Activated naive CD8-positive, alpha-beta T cell treated with anti-CD3 and anti-CD28 coated beads, Interleukin-2, amount 50 U/mL, for 16 hours (primary cell): ENCODE results near the gene PRKAA2.
"Not testable (repeated sequence)": the region's sequence is repeated elsewhere in the genome, so short reads cannot be mapped to it uniquely, and the experiment has no call there.

ENCODE experiments used
- DNase-seq: peaks from one replicate; pipeline ENCODE4 v3.0.0-alpha.2; 2020; ENCODE audit warnings: low read depth, low spot score

Gene PRKAA2

GRCh38 chr1:56644919-56645676 is at the start of gene PRKAA2:
TSS of gene PRKAA2 (plus strand) at chr1:56645314. CDS start at chr1:56645388, 74 bp downstream.
- DNase-seq: no peak

- not testable (repeated sequence) for DNase-seq
Measured at GRCh38 chr1:56595397-56596191, 49.5 kb upstream of the PRKAA2 start.

- not testable (repeated sequence) for DNase-seq
Measured at GRCh38 chr1:56610097-56610496, 35.0 kb upstream of the PRKAA2 start.

GRCh38 chr1:56610770-56611169 is 34.3 kb upstream of the PRKAA2 start:
- DNase-seq: not testable (repeated sequence)

- no peak for DNase-seq
Measured at GRCh38 chr1:56617141-56617540, 28.0 kb upstream of the PRKAA2 start.

- DNase-seq: no peak
Measured at GRCh38 chr1:56625819-56626440, 19.2 kb upstream of the PRKAA2 start.

- DNase-seq: no peak
Measured at GRCh38 chr1:56626546-56626945, 18.6 kb upstream of the PRKAA2 start.

- DNase-seq: no peak
Measured at GRCh38 chr1:56627019-56627635, 18.0 kb upstream of the PRKAA2 start.

GRCh38 chr1:56627636-56628039 is 17.5 kb upstream of the PRKAA2 start:
- no peak for DNase-seq

GRCh38 chr1:56630786-56631185 is 14.3 kb upstream of the PRKAA2 start:
- no peak for DNase-seq

GRCh38 chr1:56631901-56632300 is 13.2 kb upstream of the PRKAA2 start:
- DNase-seq: no peak

GRCh38 chr1:56634981-56635380 is 10.1 kb upstream of the PRKAA2 start:
- no peak for DNase-seq

GRCh38 chr1:56638248-56638647 is 6.9 kb upstream of the PRKAA2 start:
- no peak for DNase-seq

GRCh38 chr1:56639211-56639610 is 5.9 kb upstream of the PRKAA2 start:
- no peak for DNase-seq

GRCh38 chr1:56643661-56644060 is 1.5 kb upstream of the PRKAA2 start:
- DNase-seq: no peak

GRCh38 chr1:56644064-56644918 is 823 bp upstream of the PRKAA2 start:
- no peak for DNase-seq

- DNase-seq: no peak
Measured at GRCh38 chr1:56645677-56646305, 677 bp downstream of the PRKAA2 start.

GRCh38 chr1:56646611-56647010 is 1.5 kb downstream of the PRKAA2 start:
- DNase-seq: no peak

- DNase-seq: no peak
Measured at GRCh38 chr1:56647106-56647505, 2.0 kb downstream of the PRKAA2 start.

GRCh38 chr1:56648546-56648945 is 3.4 kb downstream of the PRKAA2 start:
- DNase-seq: no peak
